ENCODE data around the gene TMEM205.
"Not testable (repeated sequence)": the region's sequence is repeated elsewhere in the genome, so short reads cannot be mapped to it uniquely, and the experiment has no call there.

DNA sequence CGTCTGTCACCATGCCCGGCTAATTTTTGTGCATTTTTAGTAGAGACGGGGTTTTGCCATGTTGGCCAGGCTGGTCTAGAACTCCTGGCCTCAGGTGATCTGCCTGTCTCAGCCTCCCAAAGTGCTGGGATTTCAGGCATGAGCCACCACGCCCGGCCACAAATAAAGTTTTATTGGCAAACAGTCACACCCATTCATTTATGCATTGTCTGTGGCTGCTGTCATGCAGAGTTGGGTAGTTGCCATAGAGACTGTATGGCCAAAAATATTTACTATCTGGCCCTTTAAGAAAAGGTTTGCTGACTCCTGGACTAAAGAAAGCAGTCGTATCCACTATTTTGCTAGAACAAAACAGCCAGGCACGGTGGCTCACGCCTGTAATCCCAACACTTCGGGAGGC, 12.2 kb downstream of the TMEM205 start:
- not testable (repeated sequence) for TF ChIP-seq SUZ12 (IDR thresholded peaks at IDR 0.05); SP1 (IDR thresholded peaks at IDR 0.05); NFRKB (IDR thresholded peaks at IDR 0.05); HDGF (IDR thresholded peaks at IDR 0.05; ENCODE audit: borderline replicate concordance); LEF1 (IDR thresholded peaks at IDR 0.05; ENCODE audit: borderline replicate concordance); TARDBP (IDR thresholded peaks at IDR 0.05)

Measured in HEK293T (cell line).